Keratinocyte (primary cell): ENCODE results near the gene WDR47. TPM values are rescaled to one million over a fixed set of nuclear protein-coding genes. Genes with fewer than 3 reads are reported as not detected.

ENCODE experiments used
- DNase-seq: peaks from one replicate; pipeline ENCODE4 v3.0.0-alpha.2; 2011; ENCODE audit warnings: low read depth, missing footprints, low spot score
- FAIRE-seq: peaks from 2 replicates; lab custom pipeline; 2011; peaks lifted over from hg19 to GRCh38; lab: Jason Lieb, UNC
- H2AFZ ChIP-seq: 2 replicates; pipeline ENCODE4 v1.6.0; 2012; ENCODE audit warnings: low read length, control low read depth, inconsistent platforms; ENCODE audit not compliant: control insufficient read depth
- H3K27ac ChIP-seq: 2 replicates; pipeline ENCODE4 v1.5.1; 2011; ENCODE audit warnings: low read length; ENCODE audit not compliant: control insufficient read depth, insufficient read depth
- H3K27me3 ChIP-seq: 3 replicates; pipeline ENCODE4 v1.6.0; 2011; ENCODE audit warnings: low read length; ENCODE audit not compliant: control insufficient read depth, insufficient read depth; ENCODE audit errors: extremely low read depth
- H3K36me3 ChIP-seq, 2 experiments: 2 replicates in 1 of 2; 3 replicates in 1 of 2; pipeline ENCODE4 v1.5.1; 2011; ENCODE audit warnings: low read length in 2 of 2, mild to moderate bottlenecking in 1 of 2; ENCODE audit not compliant: control insufficient read depth in 2 of 2, insufficient read depth in 2 of 2; ENCODE audit errors: extremely low read depth in 1 of 2
- H3K4me1 ChIP-seq: 3 replicates; pipeline ENCODE4 v1.5.1; 2011; ENCODE audit warnings: low read length; ENCODE audit not compliant: control insufficient read depth, insufficient read depth; ENCODE audit errors: extremely low read depth
- H3K4me2 ChIP-seq: 3 replicates; pipeline ENCODE4 v1.6.0; 2011; ENCODE audit warnings: low read depth, low read length; ENCODE audit not compliant: control insufficient read depth, insufficient read depth; ENCODE audit errors: extremely low read depth
- H3K4me3 ChIP-seq, 3 experiments: fragments of 200-600 bp in 1 of 3; sonication (generic) in 1 of 3; 2 replicates in 2 of 3; 3 replicates in 1 of 3; pipeline ENCODE4 v1.5.1; 2011 to 2016; ENCODE audit warnings: low read length in 3 of 3, mild to moderate bottlenecking in 3 of 3, control low read depth in 2 of 3, inconsistent platforms in 1 of 3, low read depth in 1 of 3, mixed read lengths in 1 of 3, mixed run types in 1 of 3, moderate library complexity in 1 of 3; ENCODE audit not compliant: control insufficient read depth in 2 of 3, insufficient read depth in 2 of 3; ENCODE audit errors: extremely low read depth in 1 of 3
- H3K79me2 ChIP-seq: 2 replicates; pipeline ENCODE4 v1.6.0; 2012; ENCODE audit warnings: low read length; ENCODE audit not compliant: control insufficient read depth, insufficient read depth
- H3K9ac ChIP-seq: 3 replicates; pipeline ENCODE4 v1.6.0; 2011; ENCODE audit warnings: low read length; ENCODE audit not compliant: control insufficient read depth, insufficient read depth; ENCODE audit errors: extremely low read depth
- H3K9me1 ChIP-seq: 3 replicates; pipeline ENCODE4 v1.6.0; 2011; ENCODE audit warnings: low read length; ENCODE audit not compliant: control insufficient read depth, insufficient read depth; ENCODE audit errors: extremely low read depth
- H3K9me3 ChIP-seq: 2 replicates; pipeline ENCODE4 v1.5.1; 2012; ENCODE audit warnings: low read depth, low read length; ENCODE audit not compliant: control insufficient read depth
- H4K20me1 ChIP-seq: 3 replicates; pipeline ENCODE4 v1.6.0; 2011; ENCODE audit warnings: low read length; ENCODE audit not compliant: control insufficient read depth, insufficient read depth; ENCODE audit errors: extremely low read depth
- EZH2 ChIP-seq: IDR thresholded peaks from one replicate; pipeline ENCODE4 v1.6.1; 2012; ENCODE audit warnings: inconsistent platforms, mild to moderate bottlenecking, low read length, moderate library complexity
- dilution Hi-C: fragments of 300-500 bp; cut with MboI; formaldehyde crosslinking; loops from one replicate; pipeline ENCODE4 v1.7.0; 2020; ENCODE audit warnings: low sequenced_read_pairs; ENCODE audit not compliant: extremely low pct_ligation_motif_present
- polyA plus RNA-seq, 5 experiments: library from polyadenylated mRNA; depleted of rRNA in 3 of 5; stranded (reverse) in 3 of 5; stranded (forward) in 1 of 5; unstranded in 1 of 5; fragments of >200 nt; gene quantifications; 1 replicate in 1 of 5; 2 replicates in 3 of 5; 3 replicates in 1 of 5; pipeline versions ENCODE4 v1.2.1 to v1.2.3, GENCODE V29; 2011 to 2012; ENCODE audit warnings: missing spikeins in 2 of 5, low read depth in 1 of 5, low replicate concordance in 1 of 5
- TF ChIP-seq, protein P1 (sequence below), 3 experiments: IDR thresholded peaks in 1 of 3; conservative IDR thresholded peaks in 1 of 3; optimal IDR thresholded peaks in 1 of 3; 2 replicates in 2 of 3; 3 replicates in 1 of 3; pipeline versions ENCODE3 to v1.5.1; 2011; ENCODE audit warnings: low read length in 3 of 3, mild to moderate bottlenecking in 3 of 3, moderate library complexity in 2 of 3, control low read depth in 1 of 3, inconsistent platforms in 1 of 3; ENCODE audit not compliant: insufficient read depth in 2 of 3; ENCODE audit errors: extremely low read depth in 1 of 3

Gene WDR47
- polyA plus RNA-seq, 1 donor (not counting 4 experiments of a cell fraction or from before 2014, with no cell fraction given), result 54.7 TPM

DNA sequence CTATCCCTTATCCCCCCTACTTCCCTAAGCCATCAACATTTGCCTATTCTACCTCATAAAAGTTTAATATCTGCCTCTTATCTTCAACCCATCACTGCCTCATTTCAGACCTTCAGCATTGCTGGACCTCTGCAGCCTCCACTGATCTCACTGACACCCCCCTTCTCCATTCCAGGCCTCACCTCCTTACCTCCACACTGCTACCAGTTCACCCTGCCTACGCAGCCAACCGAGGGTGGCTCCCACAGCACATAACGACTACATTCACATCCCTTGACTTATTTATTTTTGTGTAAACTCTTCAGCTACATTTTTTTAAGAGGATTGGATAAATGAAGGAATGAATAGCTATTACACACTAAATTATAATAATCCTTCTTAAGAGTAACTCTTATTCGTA, 92.9 kb downstream of the WDR47 start:
- TF ChIP-seq, protein P1, sequence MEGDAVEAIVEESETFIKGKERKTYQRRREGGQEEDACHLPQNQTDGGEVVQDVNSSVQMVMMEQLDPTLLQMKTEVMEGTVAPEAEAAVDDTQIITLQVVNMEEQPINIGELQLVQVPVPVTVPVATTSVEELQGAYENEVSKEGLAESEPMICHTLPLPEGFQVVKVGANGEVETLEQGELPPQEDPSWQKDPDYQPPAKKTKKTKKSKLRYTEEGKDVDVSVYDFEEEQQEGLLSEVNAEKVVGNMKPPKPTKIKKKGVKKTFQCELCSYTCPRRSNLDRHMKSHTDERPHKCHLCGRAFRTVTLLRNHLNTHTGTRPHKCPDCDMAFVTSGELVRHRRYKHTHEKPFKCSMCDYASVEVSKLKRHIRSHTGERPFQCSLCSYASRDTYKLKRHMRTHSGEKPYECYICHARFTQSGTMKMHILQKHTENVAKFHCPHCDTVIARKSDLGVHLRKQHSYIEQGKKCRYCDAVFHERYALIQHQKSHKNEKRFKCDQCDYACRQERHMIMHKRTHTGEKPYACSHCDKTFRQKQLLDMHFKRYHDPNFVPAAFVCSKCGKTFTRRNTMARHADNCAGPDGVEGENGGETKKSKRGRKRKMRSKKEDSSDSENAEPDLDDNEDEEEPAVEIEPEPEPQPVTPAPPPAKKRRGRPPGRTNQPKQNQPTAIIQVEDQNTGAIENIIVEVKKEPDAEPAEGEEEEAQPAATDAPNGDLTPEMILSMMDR (optimal IDR thresholded peaks at IDR 0.05 in 1 of 3, IDR thresholded peaks at IDR 0.05 in 1 of 3, conservative IDR thresholded peaks at IDR 0.05 in 1 of 3; ENCODE audit: extremely low read depth in 1 of 3, insufficient read depth in 2 of 3, low read length in 3 of 3), result no peak
- TF ChIP-seq EZH2, result no peak
- Histone ChIP-seq H3K27ac (no peak overlapping the region), H2AFZ (no peak overlapping the region), H3K27me3 (no peaks in the 10 kb centered on the region), H3K9me3 (no peaks in the 10 kb centered on the region), H3K36me3 (peaks cover 2 to 4% of the 10 kb centered on the region in 2 experiments), H3K79me2 (peaks cover 23% of the 10 kb centered on the region), H3K4me3 (no peak overlapping the region), H3K4me2 (no peak overlapping the region), H3K4me1 (peaks cover 11% of the 10 kb centered on the region), H3K9ac (no peak overlapping the region), H3K9me1 (no peaks in the 10 kb centered on the region), H4K20me1 (no peaks in the 10 kb centered on the region)
- no peak for DNase-seq
- no peak for FAIRE-seq
- dilution Hi-C loops, result no loop called here

DNA sequence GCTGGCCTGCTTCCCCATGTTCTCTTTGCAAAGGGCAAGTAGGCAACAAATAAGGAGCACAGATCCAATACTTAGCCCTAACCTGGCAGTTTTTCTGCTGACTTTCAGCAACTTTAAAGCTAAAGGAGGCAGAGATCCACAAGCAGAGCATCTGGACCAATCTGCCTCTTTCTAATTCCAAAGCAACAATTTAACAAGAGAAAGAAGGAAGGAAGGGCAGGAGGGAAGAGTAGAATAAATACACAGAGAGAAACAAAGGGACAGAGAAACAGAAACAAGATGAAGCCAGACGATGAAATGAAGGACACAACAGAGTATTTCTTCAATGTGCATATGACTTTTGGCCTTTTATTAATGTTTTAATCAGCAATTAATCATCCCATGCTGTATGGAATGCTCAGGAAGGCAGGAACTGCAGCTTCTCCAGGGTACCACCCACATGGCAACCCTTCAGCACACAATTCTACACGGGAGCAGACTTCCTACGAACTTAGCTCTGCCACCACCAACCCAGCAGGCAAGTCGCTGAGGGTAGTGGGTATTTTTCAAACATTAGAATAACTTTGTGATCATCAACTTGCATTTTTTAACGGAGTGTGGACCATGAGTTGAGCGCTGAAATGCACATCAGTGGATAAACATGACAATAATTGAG, 93.9 kb downstream of the WDR47 start:
- H2AFZ ChIP-seq, result peak overlapping the region; percentile 78
- H3K9me3 ChIP-seq, result no peaks in the 10 kb centered on the region
- dilution Hi-C loops, result no loop called here
- H3K4me2 ChIP-seq, result peak overlapping the region; percentile 77
- peak; percentile 82 for FAIRE-seq
- DNase-seq, result no peak
- peak overlapping the region in 1 of 3 experiments; percentile 2 for H3K4me3 ChIP-seq
- no peak for TF ChIP-seq EZH2
- TF ChIP-seq, protein P1 (optimal IDR thresholded peaks at IDR 0.05 in 1 of 3, IDR thresholded peaks at IDR 0.05 in 1 of 3, conservative IDR thresholded peaks at IDR 0.05 in 1 of 3; ENCODE audit: extremely low read depth in 1 of 3, insufficient read depth in 2 of 3, low read length in 3 of 3), result no peak
- no peaks in the 10 kb centered on the region for H3K27me3 ChIP-seq
- H3K9me1 ChIP-seq, result no peaks in the 10 kb centered on the region
- no peak overlapping the region for H3K27ac ChIP-seq
- peak overlapping the region; percentile 6 for H3K9ac ChIP-seq
- peaks cover 11% of the 10 kb centered on the region for H3K4me1 ChIP-seq
- H3K36me3 ChIP-seq, result peaks cover 0 to 4% of the 10 kb centered on the region in 2 experiments
- peaks cover 15% of the 10 kb centered on the region for H3K79me2 ChIP-seq
- H4K20me1 ChIP-seq, result no peaks in the 10 kb centered on the region
